ENCODE results near the gene ZEB1. TPM values are rescaled to one million over a fixed set of nuclear protein-coding genes. Genes with fewer than 3 reads are reported as not detected.

ZEB1 gene
- total and polyA plus RNA-seq, 9 of the 15 experiments (the other 6 are each of a cell fraction or from before 2014, with no cell fraction given): 2.1 to 8.4 (median 4.9) TPM

- no peak overlapping the region for H3K4me2 ChIP-seq (ENCODE audit: insufficient read depth, low read length)
- in situ Hi-C loops (cut with MboI): no loop called here
- CTCF ChIA-PET (ENCODE audit: low intra/inter-chr PET ratio): no interaction called here
- no peaks in the 10 kb centered on the region for H4K20me1 ChIP-seq (replicated peaks; ENCODE audit: control insufficient read depth, insufficient read depth, low read length)
- H3K27ac ChIP-seq (ENCODE audit: extremely low read depth, low read depth, low read length): no peak overlapping the region
- FAIRE-seq (no peak), DNase-seq (ENCODE audit: extremely low read depth in 1 of 4, low spot score in 3 of 4) (no peak), ATAC-seq (no peak)
- H3K4me3 ChIP-seq: no peak overlapping the region
- H3K9me1 ChIP-seq (ENCODE audit: control insufficient read depth, insufficient read depth, low read length): no peaks in the 10 kb centered on the region
- intact Hi-C loops (cut with micrococcal nuclease): no loop called here
- no peaks in the 10 kb centered on the region for H3K9me3 ChIP-seq (replicated peaks; ENCODE audit: control insufficient read depth, insufficient read depth, low read depth, low read length)
- no peaks in the 10 kb centered on the region for H3K79me2 ChIP-seq (ENCODE audit: control insufficient read depth, insufficient read depth, low read length)
- no peaks in the 10 kb centered on the region for H3K4me1 ChIP-seq (replicated peaks in 1 of 2; ENCODE audit: control insufficient read depth in 2 of 2, insufficient read depth in 2 of 2, low read length in 2 of 2)
- no TSS peak for BruUV-seq (replicated peaks)
- POLR2A ChIA-PET: interaction anchor here (0.6 kb wide), 1 partner anchor 33 kb away, joined by 3 read pairs; no protein-coding TSS in a partner anchor
- WGBS (ENCODE audit: insufficient coverage, low coverage, missing lambda C conversion rate): 8% methylated on average over 2 of the region's 2 CpGs
- H3K9ac ChIP-seq (ENCODE audit: insufficient read depth in 1 of 2, low read depth in 2 of 2, low read length in 2 of 2): no peak overlapping the region
- no peaks in the 10 kb centered on the region for H3K36me3 ChIP-seq (ENCODE audit: control insufficient read depth, insufficient read depth, low read length)
- no peak overlapping the region for H2AFZ ChIP-seq (ENCODE audit: low read depth, low read length)
- no peaks in the 10 kb centered on the region for H3K27me3 ChIP-seq (ENCODE audit: control insufficient read depth in 2 of 2, insufficient read depth in 2 of 2, low read length in 2 of 2)
- TF ChIP-seq, protein P1, sequence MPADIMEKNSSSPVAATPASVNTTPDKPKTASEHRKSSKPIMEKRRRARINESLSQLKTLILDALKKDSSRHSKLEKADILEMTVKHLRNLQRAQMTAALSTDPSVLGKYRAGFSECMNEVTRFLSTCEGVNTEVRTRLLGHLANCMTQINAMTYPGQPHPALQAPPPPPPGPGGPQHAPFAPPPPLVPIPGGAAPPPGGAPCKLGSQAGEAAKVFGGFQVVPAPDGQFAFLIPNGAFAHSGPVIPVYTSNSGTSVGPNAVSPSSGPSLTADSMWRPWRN (IDR thresholded peaks at IDR 0.05; ENCODE audit: low read depth): no peak
- TF ChIP-seq ZNF134 (CRISPR knock-in tag; conservative IDR thresholded peaks at IDR 0.05): no peak
- TF ChIP-seq PPARD (CRISPR knock-in tag; IDR thresholded peaks at IDR 0.05): no peak
- TF ChIP-seq KLF1 (tag; IDR thresholded peaks at IDR 0.05): no peak
- no peak for TF ChIP-seq CCAR2 (IDR thresholded peaks at IDR 0.05; ENCODE audit: low read depth, low read length)
- no peak for TF ChIP-seq ZC3H11A (IDR thresholded peaks at IDR 0.05; ENCODE audit: low read depth, low read length)
- peak; percentile 48 for TF ChIP-seq ZNF316 (IDR thresholded peaks at IDR 0.05)
- TF ChIP-seq YBX1 (IDR thresholded peaks at IDR 0.05): no peak
- no peak for TF ChIP-seq AFF1 (IDR thresholded peaks at IDR 0.05; ENCODE audit: low read depth in 1 of 2, partially characterized antibody in 2 of 2)
- no peak for TF ChIP-seq TAL1 (IDR thresholded peaks at IDR 0.05)
- TF ChIP-seq HNRNPH1 (optimal IDR thresholded peaks at IDR 0.05; ENCODE audit: low read depth, low read length): no peak
- TF ChIP-seq ATF3 (IDR thresholded peaks at IDR 0.05): peak; percentile 27; the same call in 1 of the 2 replicates
- no peak for TF ChIP-seq ATF3 (CRISPR knock-in tag; conservative IDR thresholded peaks at IDR 0.05)
- TF ChIP-seq XRCC4 (IDR thresholded peaks at IDR 0.05; ENCODE audit: extremely low read depth, insufficient read depth, insufficient read length): no peak
Measured at GRCh38 chr10:31460242-31460641, 141.2 kb downstream of the ZEB1 start.
